Activated T-helper 1 cell treated with anti-CD3 and anti-CD28 coated beads, Interleukin-12 subunit alpha, Interleukin-12 subunit beta, Interleukin-2, Interleukin-4 antibody, amounts not matched to agents 30 ng/mL and 10 ng/mL and 1 ng/mL, durations not matched to agents 14 hours and 24 hours and 36 hours (primary cell): ENCODE measurements around the gene PAK3. TPM values are rescaled to one million over a fixed set of nuclear protein-coding genes. Genes with fewer than 3 reads are reported as not detected.

Experiments
- DNase-seq: peaks from one replicate; pipeline ENCODE4 v3.0.0; 2021; ENCODE audit warnings: low spot score
- H3K27ac Mint-ChIP-seq: one replicate; pipeline ENCODE4 v1.8.0; 2021; ENCODE audit warnings: mild to moderate bottlenecking, mixed read lengths
- H3K27me3 Mint-ChIP-seq: one replicate; pipeline ENCODE4 v1.8.0; 2022; ENCODE audit warnings: mild to moderate bottlenecking, moderate library complexity, mixed read lengths; ENCODE audit not compliant: insufficient read depth
- H3K36me3 Mint-ChIP-seq: one replicate; pipeline ENCODE4 v1.8.0; 2021; ENCODE audit warnings: low read depth, mixed read lengths
- H3K4me1 Mint-ChIP-seq: one replicate; pipeline ENCODE4 v1.8.0; 2021; ENCODE audit warnings: low read depth, mixed read lengths
- H3K4me3 Mint-ChIP-seq: one replicate; pipeline ENCODE4 v1.8.0; 2021; ENCODE audit warnings: mild to moderate bottlenecking, moderate library complexity, mixed read lengths
- H3K9me3 Mint-ChIP-seq: one replicate; pipeline ENCODE4 v1.8.0; 2021; ENCODE audit warnings: mixed read lengths
- intact Hi-C: fragments of 100-400 bp; cut with micrococcal nuclease; formaldehyde crosslinking; loops from one replicate; pipeline ENCODE4 v1.15.1; 2024
- total RNA-seq: library from RNA; stranded (reverse); gene quantifications from 2 replicates; pipeline ENCODE4 v1.2.3, GENCODE V29; 2022

PAK3 gene
- total RNA-seq, 1 donor from 2014 or later = 0.03 TPM

DNA sequence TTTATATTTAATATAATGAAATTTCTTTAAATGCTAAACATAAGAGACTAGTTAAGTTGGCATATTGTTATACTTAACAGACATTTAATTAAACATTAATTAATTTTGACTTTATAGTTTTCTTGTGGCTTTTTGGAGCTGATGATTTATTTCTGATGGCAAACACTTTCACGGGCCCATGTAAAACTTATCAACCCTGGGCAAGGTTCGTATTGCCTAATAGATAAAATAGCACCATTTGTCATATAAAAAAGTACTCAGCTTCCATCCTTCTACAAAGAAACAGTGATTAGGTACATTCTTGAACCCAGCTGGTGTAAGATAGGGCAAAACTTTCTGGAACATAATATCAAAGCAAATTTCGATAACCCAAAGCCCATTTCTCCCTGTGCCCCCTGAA lies 63.2 kb downstream of the PAK3 start:
- Mint-ChIP-seq H3K4me1 (no peaks in the 10 kb centered on the region), H3K36me3 (no peaks in the 10 kb centered on the region), H3K4me3 (no peak overlapping the region), H3K27ac (no peak overlapping the region), H3K9me3 (no peaks in the 10 kb centered on the region), H3K27me3 (peaks cover 4% of the 10 kb centered on the region)
- DNase-seq = no peak
- intact Hi-C loops = no loop called here

DNA sequence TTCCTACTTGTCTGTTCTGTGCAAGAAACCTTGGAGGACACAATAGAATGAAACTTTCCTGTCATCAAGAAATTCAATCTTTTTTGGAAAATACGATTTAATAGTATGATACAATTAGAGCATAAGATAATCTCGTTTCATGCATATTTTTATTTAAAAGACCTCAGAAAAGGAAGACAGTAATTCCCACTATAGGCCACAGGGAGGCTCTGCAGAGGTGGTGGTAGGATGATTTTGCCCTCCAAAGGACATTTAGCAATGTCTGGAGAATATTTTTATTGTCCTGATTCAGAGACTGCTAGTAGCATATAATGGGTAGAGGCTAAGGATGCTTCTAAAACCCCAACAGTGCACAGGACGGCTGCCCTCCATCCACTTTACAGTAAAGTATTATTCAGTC lies 68.7 kb downstream of the PAK3 start:
- no peak overlapping the region for H3K4me3 Mint-ChIP-seq
- peaks cover 2% of the 10 kb centered on the region for H3K4me1 Mint-ChIP-seq
- H3K9me3 Mint-ChIP-seq = no peaks in the 10 kb centered on the region
- no peaks in the 10 kb centered on the region for H3K36me3 Mint-ChIP-seq
- intact Hi-C loops = loop anchor here (5.0 kb wide), 1 partner anchor 67 kb away; the partner anchor contains the start of gene PAK3
- no peak for DNase-seq
- H3K27ac Mint-ChIP-seq = no peak overlapping the region
- peaks cover 4% of the 10 kb centered on the region for H3K27me3 Mint-ChIP-seq

DNA sequence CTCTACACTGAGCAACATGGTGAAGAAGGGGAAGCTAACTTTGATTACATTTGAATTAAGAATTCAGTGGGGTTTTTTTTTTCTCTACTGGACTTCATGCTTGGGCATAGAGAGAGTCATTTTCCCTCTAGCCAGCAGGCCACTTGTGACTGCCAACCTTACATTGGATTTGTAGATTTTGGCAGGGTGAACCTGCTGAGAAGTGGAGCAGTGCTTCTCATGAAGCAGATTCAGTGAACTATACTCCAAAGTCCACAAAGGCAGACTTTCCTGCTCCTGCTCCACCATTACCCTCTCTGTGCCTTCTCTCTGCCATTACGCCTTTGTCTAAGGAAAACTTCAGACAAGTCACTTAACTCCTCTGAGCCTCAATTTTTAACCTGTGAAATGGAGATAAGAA lies 69.9 kb downstream of the PAK3 start:
- H3K4me3 Mint-ChIP-seq = no peak overlapping the region
- intact Hi-C loops = loop anchor here (5.0 kb wide), 1 partner anchor 69 kb away; the partner anchor contains the start of gene PAK3
- no peak overlapping the region for H3K27ac Mint-ChIP-seq
- peaks cover 5% of the 10 kb centered on the region for H3K4me1 Mint-ChIP-seq
- no peaks in the 10 kb centered on the region for H3K9me3 Mint-ChIP-seq
- DNase-seq = no peak
- no peaks in the 10 kb centered on the region for H3K36me3 Mint-ChIP-seq
- peaks cover 4% of the 10 kb centered on the region for H3K27me3 Mint-ChIP-seq

DNA sequence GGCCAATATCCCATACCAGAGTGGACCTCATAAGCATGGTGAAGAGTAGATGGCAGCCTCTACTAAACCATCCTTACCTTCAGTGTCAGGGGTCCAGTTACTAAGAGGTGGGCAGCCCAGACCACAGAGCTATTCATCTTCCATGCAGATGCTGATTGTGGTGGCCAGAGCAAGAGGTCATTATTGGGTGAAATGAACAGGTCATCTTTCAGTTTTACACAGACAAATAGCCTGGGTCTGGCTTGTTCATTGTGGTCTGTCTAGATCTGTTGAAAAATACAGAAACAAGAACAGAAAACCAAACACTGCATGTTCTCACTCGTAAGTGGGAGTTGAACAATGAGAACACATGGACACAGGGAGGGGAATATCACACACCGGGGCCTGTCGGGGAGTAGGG lies 71.3 kb downstream of the PAK3 start:
- Mint-ChIP-seq H3K36me3 (no peaks in the 10 kb centered on the region), H3K4me1 (peaks cover 5% of the 10 kb centered on the region), H3K4me3 (no peak overlapping the region), H3K9me3 (no peaks in the 10 kb centered on the region), H3K27me3 (peaks cover 4% of the 10 kb centered on the region), H3K27ac (no peak overlapping the region)
- intact Hi-C loops = loop anchor here (5.0 kb wide), 1 partner anchor 70 kb away; the partner anchor contains the start of gene PAK3
- no peak for DNase-seq

DNA sequence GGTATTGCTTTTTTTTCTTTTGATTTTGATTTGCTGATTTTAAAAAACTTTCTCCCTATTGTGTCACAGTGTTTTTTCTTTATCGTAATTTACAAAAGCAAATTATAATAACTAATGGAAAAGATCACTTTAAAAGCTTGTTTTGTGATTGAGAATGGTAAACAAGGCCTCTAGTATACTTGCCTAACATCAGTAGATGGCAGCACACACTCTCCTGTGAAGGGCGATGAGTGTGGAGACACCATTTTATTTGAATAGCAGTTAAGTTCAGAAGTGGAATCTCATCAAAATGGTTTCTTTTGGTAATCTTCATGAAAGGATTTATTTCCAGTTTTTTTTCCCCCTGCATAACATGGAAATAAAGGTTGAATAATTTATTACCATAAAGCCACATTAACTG lies 72.3 kb downstream of the PAK3 start:
- intact Hi-C loops = loop anchor here (5.0 kb wide), 1 partner anchor 71 kb away; the partner anchor contains the start of gene PAK3

DNA sequence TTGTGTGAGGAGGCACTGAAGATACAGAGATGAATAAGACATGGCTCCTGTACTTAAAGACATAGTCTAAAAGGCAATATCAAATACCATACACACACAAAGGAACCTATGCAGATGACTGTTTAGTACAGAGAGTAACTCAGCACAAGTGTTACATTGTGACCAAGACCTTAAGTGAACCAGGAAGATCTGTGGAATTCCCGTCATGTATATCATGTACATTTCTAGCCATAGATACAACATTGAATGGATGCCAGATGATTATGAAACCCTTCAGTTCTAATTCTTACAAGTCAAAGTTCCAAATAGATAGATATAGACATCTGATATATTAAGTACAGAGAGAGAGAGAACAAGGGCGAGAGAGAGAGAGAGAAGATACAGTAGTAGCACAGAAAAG lies 73.2 kb downstream of the PAK3 start:
- no peak overlapping the region for H3K27ac Mint-ChIP-seq
- no peak for DNase-seq
- no peaks in the 10 kb centered on the region for H3K36me3 Mint-ChIP-seq
- no peak overlapping the region for H3K4me3 Mint-ChIP-seq
- intact Hi-C loops = loop anchor here (5.0 kb wide), 1 partner anchor 72 kb away; the partner anchor contains the start of gene PAK3
- no peaks in the 10 kb centered on the region for H3K27me3 Mint-ChIP-seq
- peaks cover 5% of the 10 kb centered on the region for H3K4me1 Mint-ChIP-seq
- H3K9me3 Mint-ChIP-seq = no peaks in the 10 kb centered on the region

More for the DNA sequence above, 72.3 kb downstream of the PAK3 start:
- Mint-ChIP-seq H3K9me3 (no peaks in the 10 kb centered on the region), H3K27ac (no peak overlapping the region), H3K4me3 (no peak overlapping the region), H3K4me1 (peaks cover 5% of the 10 kb centered on the region), H3K36me3 (no peaks in the 10 kb centered on the region), H3K27me3 (peaks cover 4% of the 10 kb centered on the region)
- DNase-seq = no peak

DNA sequence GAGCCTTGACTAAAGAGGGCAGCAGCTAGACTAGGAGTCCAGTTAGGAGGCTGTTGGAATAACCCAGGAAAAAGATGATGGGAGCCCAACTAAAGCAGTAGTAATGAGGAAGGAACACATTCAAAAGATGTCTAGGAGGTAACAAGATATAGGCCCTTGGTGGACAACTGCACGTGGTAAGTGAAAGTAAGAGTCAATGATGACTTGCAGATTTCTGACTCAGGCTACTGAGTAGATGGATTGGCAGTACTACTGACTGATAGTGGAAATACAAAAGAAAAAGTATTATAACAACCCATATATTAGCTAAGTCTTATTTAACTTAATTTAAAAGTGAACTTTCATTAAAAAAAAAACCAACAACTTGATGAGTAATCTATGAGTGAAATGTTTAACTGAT lies 74.0 kb downstream of the PAK3 start:
- H3K27me3 Mint-ChIP-seq = no peaks in the 10 kb centered on the region
- no peak overlapping the region for H3K4me3 Mint-ChIP-seq
- H3K4me1 Mint-ChIP-seq = peaks cover 5% of the 10 kb centered on the region
- intact Hi-C loops = no loop called here
- no peak overlapping the region for H3K27ac Mint-ChIP-seq
- no peaks in the 10 kb centered on the region for H3K36me3 Mint-ChIP-seq
- no peaks in the 10 kb centered on the region for H3K9me3 Mint-ChIP-seq
- no peak for DNase-seq

DNA sequence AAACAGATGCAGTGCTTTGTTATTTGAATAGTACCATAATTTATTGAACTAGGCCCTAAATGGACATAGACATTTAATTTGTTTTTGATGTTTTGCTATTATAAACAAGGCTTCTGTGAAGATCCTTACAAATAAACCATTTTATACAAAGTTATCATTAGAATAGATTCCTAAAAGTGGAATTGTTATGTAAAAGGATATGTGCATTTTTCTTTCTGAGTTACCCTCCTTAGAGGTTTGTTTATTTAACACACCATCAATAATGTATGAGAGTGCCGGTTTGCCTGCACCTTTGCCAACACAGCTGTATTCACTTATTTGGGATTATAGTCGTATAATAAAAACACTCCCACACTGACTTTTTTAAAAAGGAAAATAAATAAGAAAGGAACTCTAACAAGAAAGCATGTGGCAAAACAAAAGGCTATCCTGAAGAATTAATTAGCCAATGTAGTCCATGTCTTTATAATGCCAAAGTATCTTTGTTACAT lies 84.8 kb downstream of the PAK3 start:
- intact Hi-C loops = no loop called here

DNA sequence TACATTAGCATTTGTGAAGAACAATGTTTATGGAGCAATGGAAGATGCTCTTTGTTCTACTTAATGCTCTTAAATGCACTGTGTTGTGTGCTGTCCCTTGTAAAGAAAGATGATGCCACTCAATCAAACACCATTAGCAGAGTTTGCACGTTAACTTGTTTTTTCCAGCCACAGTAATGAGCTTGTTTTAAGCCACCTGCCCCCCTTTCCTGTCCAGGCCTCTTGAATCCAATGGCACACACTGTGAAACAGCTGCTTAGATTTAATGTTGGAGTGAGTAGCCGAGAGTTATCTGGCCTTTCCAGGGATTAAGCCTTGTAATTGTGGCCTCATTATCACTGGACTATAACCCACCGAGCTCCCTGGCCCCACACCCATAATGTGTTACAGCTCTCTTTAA lies 86.0 kb downstream of the PAK3 start:
- H3K9me3 Mint-ChIP-seq = no peaks in the 10 kb centered on the region
- no peak overlapping the region for H3K27ac Mint-ChIP-seq
- H3K27me3 Mint-ChIP-seq = peaks cover 2% of the 10 kb centered on the region
- H3K4me1 Mint-ChIP-seq = no peaks in the 10 kb centered on the region
- no peaks in the 10 kb centered on the region for H3K36me3 Mint-ChIP-seq
- intact Hi-C loops = no loop called here
- no peak overlapping the region for H3K4me3 Mint-ChIP-seq
- no peak for DNase-seq

More for the DNA sequence above, 84.8 kb downstream of the PAK3 start:
- no peak overlapping the region for H3K27ac Mint-ChIP-seq
- H3K27me3 Mint-ChIP-seq = peaks cover 5% of the 10 kb centered on the region
- H3K9me3 Mint-ChIP-seq = no peaks in the 10 kb centered on the region
- no peak overlapping the region for H3K4me3 Mint-ChIP-seq
- H3K4me1 Mint-ChIP-seq = no peaks in the 10 kb centered on the region
- DNase-seq = no peak
- H3K36me3 Mint-ChIP-seq = no peaks in the 10 kb centered on the region

DNA sequence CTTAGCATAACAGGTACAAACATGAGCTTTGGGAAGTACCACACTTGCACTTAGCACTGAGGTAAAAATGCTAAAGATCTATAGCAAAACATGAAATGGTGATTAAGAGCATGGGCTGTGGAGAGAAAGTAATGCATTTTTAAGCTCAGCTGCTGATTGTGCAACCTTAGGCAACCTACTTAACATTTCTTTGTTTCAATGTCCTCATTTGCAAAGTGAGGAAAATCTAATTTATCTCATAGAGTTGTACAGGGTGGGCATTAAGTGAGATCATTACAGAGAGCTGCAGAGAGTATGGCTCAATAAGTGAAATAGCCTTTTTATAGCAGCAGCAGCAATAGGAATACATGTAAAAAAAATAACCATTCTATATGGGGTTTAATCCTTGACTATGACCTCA lies 87.0 kb downstream of the PAK3 start:
- intact Hi-C loops = no loop called here
- Mint-ChIP-seq H3K4me1 (no peaks in the 10 kb centered on the region), H3K27ac (no peak overlapping the region), H3K36me3 (no peaks in the 10 kb centered on the region), H3K4me3 (no peak overlapping the region), H3K27me3 (peaks cover 2% of the 10 kb centered on the region), H3K9me3 (no peaks in the 10 kb centered on the region)
- no peak for DNase-seq

DNA sequence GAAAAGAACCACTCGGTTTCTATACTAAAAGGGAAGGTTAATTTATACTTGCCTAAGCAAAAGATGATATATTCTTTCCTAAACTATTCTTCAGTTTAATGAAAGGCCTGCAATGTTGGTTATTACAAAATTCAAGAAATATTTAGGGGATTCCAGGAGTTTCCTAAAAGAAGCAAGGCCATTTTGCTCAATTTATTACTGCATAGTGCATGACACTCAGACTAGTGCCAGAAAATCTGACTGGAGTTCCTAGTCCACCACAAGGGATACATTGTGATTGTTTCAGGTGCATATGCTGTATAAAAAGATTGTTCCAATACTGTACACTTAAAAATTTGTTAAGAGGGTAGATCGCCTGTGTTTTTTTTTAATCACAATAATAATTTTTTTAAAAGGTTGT lies 95.6 kb downstream of the PAK3 start:
- no peaks in the 10 kb centered on the region for H3K36me3 Mint-ChIP-seq
- intact Hi-C loops = no loop called here

DNA sequence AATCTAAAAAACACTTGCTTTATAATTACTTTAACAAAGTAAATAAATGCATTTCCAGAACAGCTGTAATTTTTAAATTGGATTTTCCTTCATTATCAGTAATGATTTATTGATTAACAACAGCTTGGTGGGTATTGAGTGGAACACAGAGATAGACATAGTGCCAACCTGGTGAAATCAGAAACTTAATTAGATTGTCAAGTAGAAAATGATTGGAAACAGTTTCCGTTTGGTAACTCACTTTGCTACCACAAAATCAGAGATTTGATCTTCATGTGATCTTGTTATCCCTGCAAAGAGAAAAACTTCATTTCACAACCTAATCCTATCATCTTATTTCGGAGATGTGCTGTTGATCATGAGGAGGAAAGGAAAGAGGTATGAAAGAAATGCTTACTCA lies 103.5 kb downstream of the PAK3 start:
- Mint-ChIP-seq H3K27ac (no peak overlapping the region), H3K27me3 (peaks cover 2% of the 10 kb centered on the region), H3K9me3 (no peaks in the 10 kb centered on the region), H3K4me1 (no peaks in the 10 kb centered on the region), H3K4me3 (no peak overlapping the region), H3K36me3 (no peaks in the 10 kb centered on the region)
- intact Hi-C loops = no loop called here
- no peak for DNase-seq

More for the DNA sequence above, 95.6 kb downstream of the PAK3 start:
- Mint-ChIP-seq H3K4me1 (no peaks in the 10 kb centered on the region), H3K9me3 (no peaks in the 10 kb centered on the region), H3K27me3 (no peaks in the 10 kb centered on the region), H3K27ac (no peak overlapping the region), H3K4me3 (no peak overlapping the region)
- no peak for DNase-seq

DNA sequence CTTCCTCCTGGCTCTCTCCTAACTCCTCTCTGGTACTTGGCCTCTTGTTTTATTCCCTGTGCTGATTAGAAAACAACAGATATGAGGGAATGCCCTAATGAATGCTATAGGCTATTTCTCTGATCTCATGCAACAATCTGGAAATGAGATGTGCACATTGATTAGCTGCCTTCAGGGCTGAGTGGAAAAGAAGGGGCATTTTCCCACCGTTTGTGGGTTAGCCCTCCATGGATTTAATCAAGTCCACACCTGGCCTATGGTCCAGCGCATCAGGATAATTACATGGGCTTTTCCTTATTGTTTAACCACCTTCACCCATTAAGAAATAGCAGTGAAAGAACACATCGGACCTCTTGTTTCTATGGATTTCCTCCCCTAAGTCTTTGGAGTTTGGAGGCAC lies 104.3 kb downstream of the PAK3 start:
- Mint-ChIP-seq H3K4me1 (no peaks in the 10 kb centered on the region), H3K9me3 (no peaks in the 10 kb centered on the region), H3K4me3 (no peak overlapping the region), H3K27me3 (peaks cover 2% of the 10 kb centered on the region), H3K36me3 (no peaks in the 10 kb centered on the region), H3K27ac (no peak overlapping the region)
- no peak for DNase-seq
- intact Hi-C loops = no loop called here

DNA sequence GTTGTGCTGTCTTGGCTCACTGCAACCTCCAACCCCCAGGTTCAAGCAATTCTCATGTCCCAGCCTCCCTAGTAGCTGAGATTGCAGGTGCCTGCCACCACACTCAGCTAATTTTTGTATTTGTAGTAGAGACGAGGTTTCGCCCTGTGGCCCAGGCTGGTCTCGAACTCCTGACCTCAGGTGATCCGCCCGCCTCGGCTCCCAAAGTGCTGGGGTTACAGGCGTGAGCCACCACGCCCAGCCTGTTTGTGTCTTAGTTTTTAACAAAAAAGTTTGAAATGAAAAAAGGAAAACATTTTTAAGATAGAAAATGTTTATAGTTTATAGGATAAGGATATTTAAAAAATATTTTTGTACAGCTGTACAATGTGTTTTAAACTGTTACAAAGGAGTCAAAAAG lies 111.9 kb downstream of the PAK3 start:
- Mint-ChIP-seq H3K27ac (no peak overlapping the region), H3K9me3 (no peaks in the 10 kb centered on the region), H3K4me3 (no peak overlapping the region), H3K27me3 (no peaks in the 10 kb centered on the region), H3K4me1 (no peaks in the 10 kb centered on the region), H3K36me3 (no peaks in the 10 kb centered on the region)
- DNase-seq = no peak
- intact Hi-C loops = no loop called here
